ENCODE data around the gene GIPC2.
A peak's percentile ranks its signal among the peaks of the same experiment; 100 is the strongest.
"Not testable (repeated sequence)": the region's sequence is repeated elsewhere in the genome, so short reads cannot be mapped to it uniquely, and the experiment has no call there.

The GIPC2 gene

GRCh38 chr1:78045926-78046778, at the start of gene GIPC2:
Gene GIPC2, plus strand, starts transcription at chr1:78045966. Its CDS starts 129 bp downstream, at chr1:78046095.
- peak; percentile 6 for DNase-seq

- DNase-seq, result no peak
Observed at GRCh38 chr1:77996734-77997133, 49.0 kb upstream of the GIPC2 start.

- not testable (repeated sequence) for DNase-seq
Observed at GRCh38 chr1:78000536-78000935, 45.2 kb upstream of the GIPC2 start.

GRCh38 chr1:78003070-78003746, 42.6 kb upstream of the GIPC2 start:
- peak; percentile 12 for DNase-seq

GRCh38 chr1:78003882-78004718, 41.7 kb upstream of the GIPC2 start:
- DNase-seq, result peak; percentile 60

GRCh38 chr1:78004719-78005447, 40.9 kb upstream of the GIPC2 start, which contains the start of gene DNAJB4:
Gene DNAJB4, plus strand, starts transcription at chr1:78004939. Its CDS starts 172 bp downstream, at chr1:78005111.
- DNase-seq, result peak; percentile 92

- DNase-seq, result no peak
Observed at GRCh38 chr1:78005448-78005722, 40.4 kb upstream of the GIPC2 start.

- DNase-seq, result peak; percentile 27
Observed at GRCh38 chr1:78005755-78006154, 40.0 kb upstream of the GIPC2 start.

GRCh38 chr1:78006521-78006920, 39.2 kb upstream of the GIPC2 start:
- DNase-seq, result no peak

GRCh38 chr1:78007677-78008341, 38.0 kb upstream of the GIPC2 start:
- no peak for DNase-seq

- DNase-seq, result no peak
Observed at GRCh38 chr1:78009276-78009675, 36.5 kb upstream of the GIPC2 start.

GRCh38 chr1:78009836-78010235, 35.9 kb upstream of the GIPC2 start:
- DNase-seq, result no peak

GRCh38 chr1:78011050-78011449, 34.7 kb upstream of the GIPC2 start:
- no peak for DNase-seq

GRCh38 chr1:78015148-78015547, 30.6 kb upstream of the GIPC2 start:
- DNase-seq, result no peak

- DNase-seq, result no peak
Observed at GRCh38 chr1:78019024-78019423, 26.7 kb upstream of the GIPC2 start.

- DNase-seq, result not testable (repeated sequence)
Observed at GRCh38 chr1:78021134-78021533, 24.6 kb upstream of the GIPC2 start.

- no peak for DNase-seq
Observed at GRCh38 chr1:78029793-78030192, 16.0 kb upstream of the GIPC2 start.

- DNase-seq, result no peak
Observed at GRCh38 chr1:78032996-78033796, 12.6 kb upstream of the GIPC2 start.

- no peak for DNase-seq
Observed at GRCh38 chr1:78033797-78034172, 12.0 kb upstream of the GIPC2 start.

- DNase-seq, result no peak
Observed at GRCh38 chr1:78035121-78035520, 10.6 kb upstream of the GIPC2 start.

- DNase-seq, result no peak
Observed at GRCh38 chr1:78036450-78036849, 9.3 kb upstream of the GIPC2 start.

All from CD4-positive, alpha-beta T cell treated with Interleukin-12 subunit alpha and Interleukin-12 subunit beta, for 1 hour (primary cell).